HEK293 (cell line): ENCODE results near the gene EXTL1.

Source experiments
- CTCF ChIA-PET: fragments of 350-600 bp; formaldehyde crosslinking; extraction: SDS; loops from one replicate; lab custom pipeline; 2021; ENCODE audit warnings: antibody characterized with exemption; lab: Yijun Ruan, JAX
- POLR2A ChIA-PET: fragments of 300-600 bp; formaldehyde crosslinking; extraction: SDS; loops from one replicate; lab custom pipeline; 2020; ENCODE audit warnings: antibody characterized with exemption, inconsistent platforms; lab: Yijun Ruan, JAX
- H3K27ac ChIP-seq: fragments of 200-500 bp; sonication (Bioruptor generic); 2 replicates; pipeline ENCODE4 v1.5.1; 2014; ENCODE audit warnings: low read depth, low read length, control low read depth, inconsistent platforms; ENCODE audit errors: extremely low read depth
- H3K36me3 ChIP-seq, 2 experiments: fragments of 200-500 bp in 1 of 2; sonication (Bioruptor generic) in 1 of 2; 1 replicate in 1 of 2; 2 replicates in 1 of 2; pipeline ENCODE4 v1.5.1; 2014 to 2017; ENCODE audit warnings: inconsistent platforms in 2 of 2, low read length in 2 of 2; ENCODE audit not compliant: control insufficient read depth in 2 of 2, insufficient read depth in 1 of 2
- H3K4me1 ChIP-seq: fragments of 200-500 bp; sonication (Bioruptor generic); 2 replicates; pipeline ENCODE4 v1.5.1; 2014; ENCODE audit warnings: mild to moderate bottlenecking, low read length, inconsistent platforms; ENCODE audit not compliant: control insufficient read depth, insufficient read depth
- H3K4me3 ChIP-seq: 2 replicates; pipeline ENCODE4 v1.5.1; 2011; ENCODE audit warnings: low read depth, mild to moderate bottlenecking, control low read depth, low read length, moderate library complexity
- H3K9me3 ChIP-seq: fragments of 200-500 bp; sonication (Bioruptor generic); 2 replicates; pipeline ENCODE4 v1.5.1; 2014; ENCODE audit warnings: low read depth, low read length, inconsistent platforms; ENCODE audit not compliant: control insufficient read depth, insufficient read depth
- GLI4 ChIP-seq: fragments of 450-650 bp; formaldehyde crosslinking; IDR thresholded peaks from 2 replicates; pipeline ENCODE4 v1.5.1; 2016; ENCODE audit warnings: missing biosample characterization, missing genetic modification characterization
- HIC1 ChIP-seq: fragments of 450-650 bp; formaldehyde crosslinking; IDR thresholded peaks from 2 replicates; pipeline ENCODE4 v1.5.1; 2016; ENCODE audit warnings: missing biosample characterization, missing genetic modification characterization
- HOXD13 ChIP-seq: sonication (generic); formaldehyde crosslinking; IDR thresholded peaks from 2 replicates; pipeline ENCODE4 v1.8.0; 2022; ENCODE audit warnings: missing genetic modification reagents, borderline replicate concordance
- ZBTB7A ChIP-seq: fragments of 450-650 bp; formaldehyde crosslinking; IDR thresholded peaks from 2 replicates; pipeline ENCODE4 v1.5.1; 2016; ENCODE audit warnings: low read depth, missing biosample characterization, missing genetic modification characterization
- ZNF114 ChIP-seq: fragments of 450-650 bp; formaldehyde crosslinking; IDR thresholded peaks from 2 replicates; pipeline ENCODE4 v1.5.0; 2017; ENCODE audit warnings: missing biosample characterization, missing genetic modification characterization
- ZNF175 ChIP-seq: fragments of 450-650 bp; formaldehyde crosslinking; IDR thresholded peaks from 2 replicates; pipeline ENCODE4 v1.5.1; 2016; ENCODE audit warnings: missing biosample characterization, missing genetic modification characterization
- ZNF266 ChIP-seq: fragments of 450-650 bp; formaldehyde crosslinking; IDR thresholded peaks from 2 replicates; pipeline ENCODE4 v1.5.1; 2016; ENCODE audit warnings: missing biosample characterization, missing genetic modification characterization, low read depth
- ZNF391 ChIP-seq: fragments of 450-650 bp; formaldehyde crosslinking; IDR thresholded peaks from 2 replicates; pipeline ENCODE4 v1.5.1; 2016; ENCODE audit warnings: low read depth, missing biosample characterization, missing genetic modification characterization, borderline replicate concordance
- ZNF426 ChIP-seq: fragments of 450-650 bp; formaldehyde crosslinking; IDR thresholded peaks from 2 replicates; pipeline ENCODE4 v1.5.1; 2017; ENCODE audit warnings: missing biosample characterization, missing genetic modification characterization, mild to moderate bottlenecking, inconsistent platforms, moderate library complexity
- ZNF544 ChIP-seq: fragments of 450-650 bp; formaldehyde crosslinking; IDR thresholded peaks from 2 replicates; pipeline ENCODE4 v1.5.0; 2017; ENCODE audit warnings: missing biosample characterization, missing genetic modification characterization
- ZNF560 ChIP-seq: fragments of 450-650 bp; formaldehyde crosslinking; IDR thresholded peaks from 2 replicates; pipeline ENCODE4 v1.5.1; 2017; ENCODE audit warnings: missing biosample characterization, missing genetic modification characterization, borderline replicate concordance
- ZNF580 ChIP-seq: fragments of 450-650 bp; formaldehyde crosslinking; IDR thresholded peaks from 2 replicates; pipeline ENCODE4 v1.5.1; 2016; ENCODE audit warnings: missing biosample characterization, missing genetic modification characterization
- ZNF626 ChIP-seq: fragments of 450-650 bp; sonication (Bioruptor Pico); formaldehyde crosslinking; IDR thresholded peaks from 2 replicates; pipeline ENCODE4 v1.5.1; 2018; ENCODE audit warnings: missing biosample characterization, missing genetic modification characterization, inconsistent platforms
- ZNF660 ChIP-seq: fragments of 450-650 bp; IDR thresholded peaks from 2 replicates; pipeline ENCODE4 v1.5.1; 2018; ENCODE audit warnings: missing biosample characterization, mild to moderate bottlenecking, missing genetic modification characterization
- ZNF76 ChIP-seq: fragments of 450-650 bp; formaldehyde crosslinking; IDR thresholded peaks from 2 replicates; pipeline ENCODE4; 2016; ENCODE audit warnings: low read depth, missing biosample characterization, missing genetic modification characterization, borderline replicate concordance
- ZNF768 ChIP-seq: fragments of 450-650 bp; formaldehyde crosslinking; IDR thresholded peaks from 2 replicates; pipeline ENCODE4 v1.5.1; 2018; ENCODE audit warnings: missing biosample characterization, mild to moderate bottlenecking, missing genetic modification characterization
- ZNF792 ChIP-seq: fragments of 450-650 bp; formaldehyde crosslinking; IDR thresholded peaks from 2 replicates; pipeline ENCODE4 v1.5.1; 2016; ENCODE audit warnings: missing biosample characterization, missing genetic modification characterization
- ZSCAN16 ChIP-seq: fragments of 450-650 bp; formaldehyde crosslinking; IDR thresholded peaks from 2 replicates; pipeline ENCODE4 v1.5.1; 2016; ENCODE audit warnings: missing biosample characterization, missing genetic modification characterization
- TF ChIP-seq, protein P1 (sequence below): fragments of 450-650 bp; formaldehyde crosslinking; IDR thresholded peaks from 2 replicates; pipeline ENCODE4 v1.5.1; 2016; ENCODE audit warnings: missing biosample characterization, missing genetic modification characterization
- TF ChIP-seq, protein P2 (sequence below): fragments of 450-650 bp; formaldehyde crosslinking; IDR thresholded peaks from 2 replicates; pipeline ENCODE4 v1.5.1; 2016; ENCODE audit warnings: missing biosample characterization, missing genetic modification characterization

EXTL1 gene

GRCh38 chr1:26012864-26013263 is 8.7 kb upstream of the EXTL1 start:
- CTCF ChIA-PET = interaction anchor here (0.9 to 1.6 kb wide), 3 partner anchors 8 to 24 kb away, joined by 3 to 5 read pairs (median 3); no protein-coding TSS in a partner anchor
- Histone ChIP-seq H3K27ac (no peak overlapping the region), H3K9me3 (no peaks in the 10 kb centered on the region), H3K4me1 (no peaks in the 10 kb centered on the region), H3K4me3 (no peak overlapping the region), H3K36me3 (no peaks in the 10 kb centered on the region)
- POLR2A ChIA-PET = interaction anchor here (1.3 kb wide), 1 partner anchor 17 kb away, joined by 3 read pairs; no protein-coding TSS in a partner anchor
- TF ChIP-seq ZNF544 (tag by site-specific recombination) (no peak), ZNF660 (no peak), ZNF792 (tag by site-specific recombination) (no peak)

GRCh38 chr1:26014179-26014578 is 7.4 kb upstream of the EXTL1 start:
- TF ChIP-seq, protein P1, sequence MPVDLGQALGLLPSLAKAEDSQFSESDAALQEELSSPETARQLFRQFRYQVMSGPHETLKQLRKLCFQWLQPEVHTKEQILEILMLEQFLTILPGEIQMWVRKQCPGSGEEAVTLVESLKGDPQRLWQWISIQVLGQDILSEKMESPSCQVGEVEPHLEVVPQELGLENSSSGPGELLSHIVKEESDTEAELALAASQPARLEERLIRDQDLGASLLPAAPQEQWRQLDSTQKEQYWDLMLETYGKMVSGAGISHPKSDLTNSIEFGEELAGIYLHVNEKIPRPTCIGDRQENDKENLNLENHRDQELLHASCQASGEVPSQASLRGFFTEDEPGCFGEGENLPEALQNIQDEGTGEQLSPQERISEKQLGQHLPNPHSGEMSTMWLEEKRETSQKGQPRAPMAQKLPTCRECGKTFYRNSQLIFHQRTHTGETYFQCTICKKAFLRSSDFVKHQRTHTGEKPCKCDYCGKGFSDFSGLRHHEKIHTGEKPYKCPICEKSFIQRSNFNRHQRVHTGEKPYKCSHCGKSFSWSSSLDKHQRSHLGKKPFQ (tag by site-specific recombination) = no peak
- no peak for TF ChIP-seq ZNF580 (tag by site-specific recombination)
- peak; percentile 71; the same call in 1 of the 2 replicates for TF ChIP-seq ZNF768 (tag by site-specific recombination)
- ChIA-PET POLR2A (interaction anchor here (0.7 kb wide), 1 partner anchor 125 kb away, joined by 4 read pairs; no protein-coding TSS in a partner anchor), CTCF (interaction anchor here (0.6 to 1.6 kb wide), 6 partner anchors 11 to 316 kb away, joined by 3 to 5 read pairs (median 3); partner anchors contain the start of gene PAFAH2)
- H3K36me3 ChIP-seq = no peaks in the 10 kb centered on the region
- no peak overlapping the region for H3K27ac ChIP-seq
- no peaks in the 10 kb centered on the region for H3K9me3 ChIP-seq
- no peaks in the 10 kb centered on the region for H3K4me1 ChIP-seq
- H3K4me3 ChIP-seq = no peak overlapping the region

GRCh38 chr1:26015358-26015757 is 6.2 kb upstream of the EXTL1 start:
- TF ChIP-seq HIC1 (tag by site-specific recombination) (no peak), ZNF76 (tag by site-specific recombination) (no peak), GLI4 (no peak), HOXD13 (no peak), ZBTB7A (tag by site-specific recombination) (no peak), ZNF626 (tag by site-specific recombination) (no peak), ZSCAN16 (tag by site-specific recombination) (no peak), ZNF114 (tag by site-specific recombination) (no peak), ZNF391 (no peak), ZNF175 (tag by site-specific recombination) (no peak), ZNF560 (no peak), ZNF266 (tag by site-specific recombination) (no peak), ZNF426 (no peak)
- TF ChIP-seq, protein P2, sequence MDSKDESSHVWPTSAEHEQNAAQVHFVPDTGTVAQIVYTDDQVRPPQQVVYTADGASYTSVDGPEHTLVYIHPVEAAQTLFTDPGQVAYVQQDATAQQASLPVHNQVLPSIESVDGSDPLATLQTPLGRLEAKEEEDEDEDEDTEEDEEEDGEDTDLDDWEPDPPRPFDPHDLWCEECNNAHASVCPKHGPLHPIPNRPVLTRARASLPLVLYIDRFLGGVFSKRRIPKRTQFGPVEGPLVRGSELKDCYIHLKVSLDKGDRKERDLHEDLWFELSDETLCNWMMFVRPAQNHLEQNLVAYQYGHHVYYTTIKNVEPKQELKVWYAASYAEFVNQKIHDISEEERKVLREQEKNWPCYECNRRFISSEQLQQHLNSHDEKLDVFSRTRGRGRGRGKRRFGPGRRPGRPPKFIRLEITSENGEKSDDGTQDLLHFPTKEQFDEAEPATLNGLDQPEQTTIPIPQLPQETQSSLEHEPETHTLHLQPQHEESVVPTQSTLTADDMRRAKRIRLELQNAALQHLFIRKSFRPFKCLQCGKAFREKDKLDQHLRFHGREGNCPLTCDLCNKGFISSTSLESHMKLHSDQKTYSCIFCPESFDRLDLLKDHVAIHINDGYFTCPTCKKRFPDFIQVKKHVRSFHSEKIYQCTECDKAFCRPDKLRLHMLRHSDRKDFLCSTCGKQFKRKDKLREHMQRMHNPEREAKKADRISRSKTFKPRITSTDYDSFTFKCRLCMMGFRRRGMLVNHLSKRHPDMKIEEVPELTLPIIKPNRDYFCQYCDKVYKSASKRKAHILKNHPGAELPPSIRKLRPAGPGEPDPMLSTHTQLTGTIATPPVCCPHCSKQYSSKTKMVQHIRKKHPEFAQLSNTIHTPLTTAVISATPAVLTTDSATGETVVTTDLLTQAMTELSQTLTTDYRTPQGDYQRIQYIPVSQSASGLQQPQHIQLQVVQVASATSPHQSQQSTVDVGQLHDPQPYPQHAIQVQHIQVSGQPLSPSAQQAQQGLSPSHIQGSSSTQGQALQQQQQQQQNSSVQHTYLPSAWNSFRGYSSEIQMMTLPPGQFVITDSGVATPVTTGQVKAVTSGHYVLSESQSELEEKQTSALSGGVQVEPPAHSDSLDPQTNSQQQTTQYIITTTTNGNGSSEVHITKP (tag by site-specific recombination) = no peak
- Histone ChIP-seq H3K27ac (no peak overlapping the region), H3K9me3 (no peaks in the 10 kb centered on the region), H3K36me3 (no peaks in the 10 kb centered on the region), H3K4me3 (no peak overlapping the region), H3K4me1 (no peaks in the 10 kb centered on the region)
- POLR2A ChIA-PET = no interaction called here
- CTCF ChIA-PET = interaction anchor here (0.5 kb wide), 1 partner anchor 96 kb away, joined by 3 read pairs; no protein-coding TSS in a partner anchor
